Measurements from ENCODE around the gene GGT7. TPM values are rescaled to one million over a fixed set of nuclear protein-coding genes. Genes with fewer than 3 reads are reported as not detected.
A peak's percentile ranks its signal among the peaks of the same experiment; 100 is the strongest.

GGT7 gene
- total and polyA plus RNA-seq, 9 of the 15 experiments (the other 6 are each of a cell fraction or from before 2014, with no cell fraction given): 0.04 to 18.3 (median 5.9) TPM

DNA sequence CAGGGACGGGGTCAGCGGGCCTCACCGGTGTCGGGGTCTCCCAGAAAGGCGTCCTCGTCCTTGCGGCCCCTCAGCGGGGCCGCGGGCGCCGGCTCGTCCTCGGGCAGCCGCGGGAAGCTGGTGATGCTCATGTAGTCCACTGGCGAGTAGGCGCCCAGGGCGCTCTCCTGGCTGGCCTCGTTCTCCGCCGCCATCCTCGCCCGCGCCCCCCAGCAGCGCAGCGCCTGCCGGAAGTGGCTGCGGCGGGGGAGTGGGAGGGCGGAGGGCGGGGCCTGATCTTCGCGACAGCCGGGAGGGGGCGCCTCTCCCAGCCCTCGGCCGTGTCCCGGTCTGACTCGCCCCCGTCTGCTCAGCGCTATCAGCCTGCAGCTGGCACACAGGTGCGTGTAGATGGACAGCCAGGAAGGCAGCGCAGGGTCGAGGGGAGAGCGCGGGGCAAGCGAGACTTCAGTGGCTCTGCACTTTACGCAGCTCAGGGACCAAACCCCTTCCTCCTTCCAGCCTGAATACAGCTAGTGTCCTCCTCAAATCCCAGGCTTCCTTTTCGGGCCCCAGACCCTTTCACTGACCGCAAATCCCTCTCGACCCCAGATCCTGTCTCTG is at the start of gene GGT7 (continued):
- TF ChIP-seq, protein P1, sequence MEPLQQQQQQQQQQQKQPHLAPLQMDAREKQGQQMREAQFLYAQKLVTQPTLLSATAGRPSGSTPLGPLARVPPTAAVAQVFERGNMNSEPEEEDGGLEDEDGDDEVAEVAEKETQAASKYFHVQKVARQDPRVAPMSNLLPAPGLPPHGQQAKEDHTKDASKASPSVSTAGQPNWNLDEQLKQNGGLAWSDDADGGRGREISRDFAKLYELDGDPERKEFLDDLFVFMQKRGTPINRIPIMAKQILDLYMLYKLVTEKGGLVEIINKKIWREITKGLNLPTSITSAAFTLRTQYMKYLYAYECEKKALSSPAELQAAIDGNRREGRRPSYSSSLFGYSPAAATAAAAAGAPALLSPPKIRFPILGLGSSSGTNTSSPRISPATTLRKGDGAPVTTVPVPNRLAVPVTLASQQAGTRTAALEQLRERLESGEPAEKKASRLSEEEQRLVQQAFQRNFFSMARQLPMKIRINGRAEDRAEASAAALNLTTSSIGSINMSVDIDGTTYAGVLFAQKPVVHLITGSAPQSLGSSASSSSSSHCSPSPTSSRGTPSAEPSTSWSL (CRISPR knock-in tag; IDR thresholded peaks at IDR 0.05; ENCODE audit: borderline replicate concordance): no peak
- TF ChIP-seq MCM5 (IDR thresholded peaks at IDR 0.05; ENCODE audit: low read depth): no peak
- TF ChIP-seq TCFL5 (CRISPR knock-in tag; conservative IDR thresholded peaks at IDR 0.05): no peak
- TF ChIP-seq MTA2 (IDR thresholded peaks at IDR 0.05; ENCODE audit: low read depth): no peak
- TF ChIP-seq HCFC1 (IDR thresholded peaks at IDR 0.05; ENCODE audit: low read depth, low read length): no peak
- TF ChIP-seq, protein P2, sequence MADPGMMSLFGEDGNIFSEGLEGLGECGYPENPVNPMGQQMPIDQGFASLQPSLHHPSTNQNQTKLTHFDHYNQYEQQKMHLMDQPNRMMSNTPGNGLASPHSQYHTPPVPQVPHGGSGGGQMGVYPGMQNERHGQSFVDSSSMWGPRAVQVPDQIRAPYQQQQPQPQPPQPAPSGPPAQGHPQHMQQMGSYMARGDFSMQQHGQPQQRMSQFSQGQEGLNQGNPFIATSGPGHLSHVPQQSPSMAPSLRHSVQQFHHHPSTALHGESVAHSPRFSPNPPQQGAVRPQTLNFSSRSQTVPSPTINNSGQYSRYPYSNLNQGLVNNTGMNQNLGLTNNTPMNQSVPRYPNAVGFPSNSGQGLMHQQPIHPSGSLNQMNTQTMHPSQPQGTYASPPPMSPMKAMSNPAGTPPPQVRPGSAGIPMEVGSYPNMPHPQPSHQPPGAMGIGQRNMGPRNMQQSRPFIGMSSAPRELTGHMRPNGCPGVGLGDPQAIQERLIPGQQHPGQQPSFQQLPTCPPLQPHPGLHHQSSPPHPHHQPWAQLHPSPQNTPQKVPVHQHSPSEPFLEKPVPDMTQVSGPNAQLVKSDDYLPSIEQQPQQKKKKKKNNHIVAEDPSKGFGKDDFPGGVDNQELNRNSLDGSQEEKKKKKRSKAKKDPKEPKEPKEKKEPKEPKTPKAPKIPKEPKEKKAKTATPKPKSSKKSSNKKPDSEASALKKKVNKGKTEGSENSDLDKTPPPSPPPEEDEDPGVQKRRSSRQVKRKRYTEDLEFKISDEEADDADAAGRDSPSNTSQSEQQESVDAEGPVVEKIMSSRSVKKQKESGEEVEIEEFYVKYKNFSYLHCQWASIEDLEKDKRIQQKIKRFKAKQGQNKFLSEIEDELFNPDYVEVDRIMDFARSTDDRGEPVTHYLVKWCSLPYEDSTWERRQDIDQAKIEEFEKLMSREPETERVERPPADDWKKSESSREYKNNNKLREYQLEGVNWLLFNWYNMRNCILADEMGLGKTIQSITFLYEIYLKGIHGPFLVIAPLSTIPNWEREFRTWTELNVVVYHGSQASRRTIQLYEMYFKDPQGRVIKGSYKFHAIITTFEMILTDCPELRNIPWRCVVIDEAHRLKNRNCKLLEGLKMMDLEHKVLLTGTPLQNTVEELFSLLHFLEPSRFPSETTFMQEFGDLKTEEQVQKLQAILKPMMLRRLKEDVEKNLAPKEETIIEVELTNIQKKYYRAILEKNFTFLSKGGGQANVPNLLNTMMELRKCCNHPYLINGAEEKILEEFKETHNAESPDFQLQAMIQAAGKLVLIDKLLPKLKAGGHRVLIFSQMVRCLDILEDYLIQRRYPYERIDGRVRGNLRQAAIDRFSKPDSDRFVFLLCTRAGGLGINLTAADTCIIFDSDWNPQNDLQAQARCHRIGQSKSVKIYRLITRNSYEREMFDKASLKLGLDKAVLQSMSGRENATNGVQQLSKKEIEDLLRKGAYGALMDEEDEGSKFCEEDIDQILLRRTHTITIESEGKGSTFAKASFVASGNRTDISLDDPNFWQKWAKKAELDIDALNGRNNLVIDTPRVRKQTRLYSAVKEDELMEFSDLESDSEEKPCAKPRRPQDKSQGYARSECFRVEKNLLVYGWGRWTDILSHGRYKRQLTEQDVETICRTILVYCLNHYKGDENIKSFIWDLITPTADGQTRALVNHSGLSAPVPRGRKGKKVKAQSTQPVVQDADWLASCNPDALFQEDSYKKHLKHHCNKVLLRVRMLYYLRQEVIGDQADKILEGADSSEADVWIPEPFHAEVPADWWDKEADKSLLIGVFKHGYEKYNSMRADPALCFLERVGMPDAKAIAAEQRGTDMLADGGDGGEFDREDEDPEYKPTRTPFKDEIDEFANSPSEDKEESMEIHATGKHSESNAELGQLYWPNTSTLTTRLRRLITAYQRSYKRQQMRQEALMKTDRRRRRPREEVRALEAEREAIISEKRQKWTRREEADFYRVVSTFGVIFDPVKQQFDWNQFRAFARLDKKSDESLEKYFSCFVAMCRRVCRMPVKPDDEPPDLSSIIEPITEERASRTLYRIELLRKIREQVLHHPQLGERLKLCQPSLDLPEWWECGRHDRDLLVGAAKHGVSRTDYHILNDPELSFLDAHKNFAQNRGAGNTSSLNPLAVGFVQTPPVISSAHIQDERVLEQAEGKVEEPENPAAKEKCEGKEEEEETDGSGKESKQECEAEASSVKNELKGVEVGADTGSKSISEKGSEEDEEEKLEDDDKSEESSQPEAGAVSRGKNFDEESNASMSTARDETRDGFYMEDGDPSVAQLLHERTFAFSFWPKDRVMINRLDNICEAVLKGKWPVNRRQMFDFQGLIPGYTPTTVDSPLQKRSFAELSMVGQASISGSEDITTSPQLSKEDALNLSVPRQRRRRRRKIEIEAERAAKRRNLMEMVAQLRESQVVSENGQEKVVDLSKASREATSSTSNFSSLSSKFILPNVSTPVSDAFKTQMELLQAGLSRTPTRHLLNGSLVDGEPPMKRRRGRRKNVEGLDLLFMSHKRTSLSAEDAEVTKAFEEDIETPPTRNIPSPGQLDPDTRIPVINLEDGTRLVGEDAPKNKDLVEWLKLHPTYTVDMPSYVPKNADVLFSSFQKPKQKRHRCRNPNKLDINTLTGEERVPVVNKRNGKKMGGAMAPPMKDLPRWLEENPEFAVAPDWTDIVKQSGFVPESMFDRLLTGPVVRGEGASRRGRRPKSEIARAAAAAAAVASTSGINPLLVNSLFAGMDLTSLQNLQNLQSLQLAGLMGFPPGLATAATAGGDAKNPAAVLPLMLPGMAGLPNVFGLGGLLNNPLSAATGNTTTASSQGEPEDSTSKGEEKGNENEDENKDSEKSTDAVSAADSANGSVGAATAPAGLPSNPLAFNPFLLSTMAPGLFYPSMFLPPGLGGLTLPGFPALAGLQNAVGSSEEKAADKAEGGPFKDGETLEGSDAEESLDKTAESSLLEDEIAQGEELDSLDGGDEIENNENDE (IDR thresholded peaks at IDR 0.05; ENCODE audit: low read depth, low read length): no peak
- TF ChIP-seq ZNF79 (CRISPR knock-in tag; IDR thresholded peaks at IDR 0.05; ENCODE audit: low read depth): no peak
- peak; percentile 76; the same call in 1 of the 2 replicates for TF ChIP-seq PHF8 (IDR thresholded peaks at IDR 0.05; ENCODE audit: borderline replicate concordance, low read length)
- TF ChIP-seq SMARCE1 (IDR thresholded peaks at IDR 0.05): peak; percentile 28; the same call in 1 of the 2 replicates
- TF ChIP-seq, protein P3, sequence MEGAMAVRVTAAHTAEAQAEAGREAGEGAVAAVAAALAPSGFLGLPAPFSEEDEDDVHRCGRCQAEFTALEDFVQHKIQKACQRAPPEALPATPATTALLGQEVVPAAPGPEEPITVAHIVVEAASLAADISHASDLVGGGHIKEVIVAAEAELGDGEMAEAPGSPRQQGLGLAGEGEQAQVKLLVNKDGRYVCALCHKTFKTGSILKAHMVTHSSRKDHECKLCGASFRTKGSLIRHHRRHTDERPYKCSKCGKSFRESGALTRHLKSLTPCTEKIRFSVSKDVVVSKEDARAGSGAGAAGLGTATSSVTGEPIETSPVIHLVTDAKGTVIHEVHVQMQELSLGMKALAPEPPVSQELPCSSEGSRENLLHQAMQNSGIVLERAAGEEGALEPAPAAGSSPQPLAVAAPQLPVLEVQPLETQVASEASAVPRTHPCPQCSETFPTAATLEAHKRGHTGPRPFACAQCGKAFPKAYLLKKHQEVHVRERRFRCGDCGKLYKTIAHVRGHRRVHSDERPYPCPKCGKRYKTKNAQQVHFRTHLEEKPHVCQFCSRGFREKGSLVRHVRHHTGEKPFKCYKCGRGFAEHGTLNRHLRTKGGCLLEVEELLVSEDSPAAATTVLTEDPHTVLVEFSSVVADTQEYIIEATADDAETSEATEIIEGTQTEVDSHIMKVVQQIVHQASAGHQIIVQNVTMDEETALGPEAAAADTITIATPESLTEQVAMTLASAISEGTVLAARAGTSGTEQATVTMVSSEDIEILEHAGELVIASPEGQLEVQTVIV (CRISPR knock-in tag; IDR thresholded peaks at IDR 0.05; ENCODE audit: borderline replicate concordance): no peak
- no peak for TF ChIP-seq PRMT5 (CRISPR knock-in tag; IDR thresholded peaks at IDR 0.05)
- no peak for TF ChIP-seq ETS2 (tag; IDR thresholded peaks at IDR 0.05; ENCODE audit: borderline replicate concordance, poor library complexity, severe bottlenecking)
